Gastroesophageal sphincter (tissue), 4 donors: ENCODE data around the gene CDKAL1. TPM values are rescaled to one million over a fixed set of nuclear protein-coding genes. Genes with fewer than 3 reads are reported as not detected.
"Not testable (repeated sequence)": the region's sequence is repeated elsewhere in the genome, so short reads cannot be mapped to it uniquely, and the experiment has no call there.

Experiments
- ATAC-seq: fragments of 150-250 bp; one replicate; pipeline ENCODE4 v1.9.1; 2016; ENCODE audit warnings: mild to moderate bottlenecking, moderate library complexity
- H3K27ac ChIP-seq, 4 donors: fragments of 200-600 bp; sonication (generic) in 3 of 4; 1 replicate in 3 of 4; 2 replicates in 1 of 4; pipeline ENCODE4 v1.5.1; 2016 to 2019
- H3K27me3 ChIP-seq: fragments of 200-600 bp; sonication (generic); one replicate; pipeline ENCODE4 v1.5.1; 2019
- H3K36me3 ChIP-seq, 2 donors: fragments of 200-600 bp; sonication (generic); one replicate each; pipeline ENCODE4 v1.5.1; 2019; ENCODE audit warnings: control low read depth in 1 of 2
- H3K4me1 ChIP-seq, 3 donors: fragments of 200-600 bp; sonication (generic); 1 replicate in 2 of 3; 2 replicates in 1 of 3; pipeline ENCODE4 v1.5.1; 2016 to 2019; ENCODE audit warnings: control low read depth in 2 of 3
- H3K4me3 ChIP-seq, 2 donors: fragments of 200-600 bp; sonication (generic); one replicate each; pipeline ENCODE4 v1.5.1; 2019; ENCODE audit warnings: mild to moderate bottlenecking in 1 of 2, moderate library complexity in 1 of 2
- H3K9me3 ChIP-seq, 3 donors: fragments of 200-600 bp; sonication (generic); one replicate each; pipeline ENCODE4 v1.5.1; 2017 to 2019; ENCODE audit warnings: control low read depth in 2 of 3
- EP300 ChIP-seq: sonication (generic); formaldehyde crosslinking; IDR thresholded peaks from one replicate; pipeline ENCODE4 v1.6.1; 2017; ENCODE audit warnings: antibody characterized with exemption, mild to moderate bottlenecking
- POLR2A ChIP-seq, 2 donors: fragments of 450-650 bp; IDR thresholded peaks; one replicate each; pipeline ENCODE4 v1.6.1; 2017; ENCODE audit warnings: antibody characterized with exemption in 2 of 2, mild to moderate bottlenecking in 2 of 2, moderate library complexity in 1 of 2
- POLR2AphosphoS5 ChIP-seq: sonication (generic); formaldehyde crosslinking; IDR thresholded peaks from one replicate; pipeline ENCODE4 v1.6.1; 2017; ENCODE audit warnings: antibody characterized with exemption
- WGBS, 2 donors: methylation state at CpG; one replicate each; pipeline ENCODE4 v1.1.5; 2018; ENCODE audit warnings: low coverage in 1 of 2; 5-methylcytosine and 5-hydroxymethylcytosine counted together
- total RNA-seq, 4 donors: library from RNA; depleted of rRNA; stranded (reverse); fragments of >200 nt; gene quantifications; one replicate each; pipeline ENCODE4 v1.1.0, GENCODE V29; 2016
- TF ChIP-seq, protein P1 (sequence below), 4 experiments: fragments of 200-600 bp in 2 of 4; fragments of 450-650 bp in 2 of 4; sonication (generic) in 1 of 4; IDR thresholded peaks; one replicate each; pipeline ENCODE4 v1.5.1; 2017 to 2019; ENCODE audit warnings: antibody characterized with exemption in 4 of 4, mild to moderate bottlenecking in 2 of 4, moderate library complexity in 2 of 4

CDKAL1 gene
- total RNA-seq, 4 donors from 2014 or later: 10.9 to 17.9 (median 15.0) TPM

- no peak for ATAC-seq
- Histone ChIP-seq H3K36me3 (no peaks in the 10 kb centered on the region), H3K4me1 (no peaks in the 10 kb centered on the region), H3K9me3 (peaks cover 0 to 22% (median 0%) of the 10 kb centered on the region in 3 donors), H3K27ac (no peak overlapping the region), H3K27me3 (no peaks in the 10 kb centered on the region), H3K4me3 (no peak overlapping the region)
- TF ChIP-seq POLR2AphosphoS5: no peak
- no peak for TF ChIP-seq EP300
- TF ChIP-seq POLR2A (IDR thresholded peaks at IDR 0.05): no peak
- TF ChIP-seq, protein P1, sequence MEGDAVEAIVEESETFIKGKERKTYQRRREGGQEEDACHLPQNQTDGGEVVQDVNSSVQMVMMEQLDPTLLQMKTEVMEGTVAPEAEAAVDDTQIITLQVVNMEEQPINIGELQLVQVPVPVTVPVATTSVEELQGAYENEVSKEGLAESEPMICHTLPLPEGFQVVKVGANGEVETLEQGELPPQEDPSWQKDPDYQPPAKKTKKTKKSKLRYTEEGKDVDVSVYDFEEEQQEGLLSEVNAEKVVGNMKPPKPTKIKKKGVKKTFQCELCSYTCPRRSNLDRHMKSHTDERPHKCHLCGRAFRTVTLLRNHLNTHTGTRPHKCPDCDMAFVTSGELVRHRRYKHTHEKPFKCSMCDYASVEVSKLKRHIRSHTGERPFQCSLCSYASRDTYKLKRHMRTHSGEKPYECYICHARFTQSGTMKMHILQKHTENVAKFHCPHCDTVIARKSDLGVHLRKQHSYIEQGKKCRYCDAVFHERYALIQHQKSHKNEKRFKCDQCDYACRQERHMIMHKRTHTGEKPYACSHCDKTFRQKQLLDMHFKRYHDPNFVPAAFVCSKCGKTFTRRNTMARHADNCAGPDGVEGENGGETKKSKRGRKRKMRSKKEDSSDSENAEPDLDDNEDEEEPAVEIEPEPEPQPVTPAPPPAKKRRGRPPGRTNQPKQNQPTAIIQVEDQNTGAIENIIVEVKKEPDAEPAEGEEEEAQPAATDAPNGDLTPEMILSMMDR (IDR thresholded peaks at IDR 0.05): no peak
- 81 to 83% methylated on average over 3 of the region's 3 CpGs for WGBS, 2 donors
Measured at GRCh38 chr6:20916086-20916485, 381.8 kb downstream of the CDKAL1 start.

DNA sequence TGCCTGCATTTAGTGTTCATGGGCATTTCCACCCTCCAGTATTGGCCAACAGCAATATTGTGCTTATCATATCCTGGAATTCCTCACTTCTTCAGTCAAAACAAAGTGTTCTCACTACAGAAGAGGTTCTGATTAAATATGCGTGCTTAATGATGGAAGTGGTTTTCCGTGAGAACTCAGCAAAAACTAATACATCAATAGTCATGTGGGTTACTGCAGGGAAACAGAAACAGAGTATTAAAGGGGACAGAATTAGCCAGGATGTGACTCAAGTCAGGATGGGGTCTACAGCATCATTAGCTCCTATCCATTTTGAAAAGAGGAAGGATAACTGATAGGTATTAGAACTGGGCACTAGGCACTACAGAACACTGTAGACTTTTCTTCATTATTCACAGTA, 384.6 kb downstream of the CDKAL1 start:
- Histone ChIP-seq H3K4me3 (no peak overlapping the region), H3K36me3 (no peaks in the 10 kb centered on the region), H3K4me1 (peaks cover 0 to 3% (median 0%) of the 10 kb centered on the region in 3 donors), H3K9me3 (peaks cover 0 to 20% (median 0%) of the 10 kb centered on the region in 3 donors), H3K27ac (no peak overlapping the region), H3K27me3 (no peaks in the 10 kb centered on the region)
- TF ChIP-seq EP300: no peak
- TF ChIP-seq, protein P1 (IDR thresholded peaks at IDR 0.05): no peak
- no peak for TF ChIP-seq POLR2A (IDR thresholded peaks at IDR 0.05)
- no peak for TF ChIP-seq POLR2AphosphoS5
- ATAC-seq: no peak
- WGBS, 2 donors: 94 to 100% methylated on average over 1 to 2 of the region's 2 CpGs

DNA sequence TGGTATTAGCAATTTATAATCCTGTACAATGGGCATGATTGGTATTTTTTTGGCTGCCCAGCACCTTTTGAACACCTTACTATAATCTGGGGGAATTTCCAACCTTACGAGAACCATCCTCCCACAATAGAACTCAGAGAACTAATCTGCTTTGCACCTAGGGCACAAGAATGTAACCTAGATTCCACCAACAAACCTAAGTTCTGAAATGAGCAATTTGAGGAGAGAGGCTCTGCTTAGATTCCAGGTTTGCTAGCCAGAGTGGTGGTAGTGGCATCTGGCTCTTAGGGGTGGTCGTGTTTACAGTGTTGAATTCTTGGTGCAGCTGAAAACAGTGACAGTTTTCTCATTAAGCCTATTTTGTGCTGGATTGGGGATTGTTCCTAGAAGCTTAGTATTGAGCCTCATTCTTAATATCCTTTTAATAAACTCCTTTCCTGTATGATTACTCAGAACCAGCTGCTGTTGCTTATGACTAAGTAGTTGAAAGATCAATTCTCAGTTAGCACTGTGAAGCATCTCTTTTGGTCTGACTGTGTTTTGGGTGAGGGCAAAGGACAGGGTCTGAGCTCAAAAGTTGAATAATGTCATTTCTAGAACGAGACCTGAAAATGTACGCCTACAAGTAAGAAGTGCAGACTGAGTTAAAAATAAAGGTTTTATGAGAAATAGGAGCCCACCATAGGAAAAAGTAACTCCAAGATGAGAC, 385.6 kb downstream of the CDKAL1 start:
- peaks cover 0 to 11% (median 0%) of the 10 kb centered on the region in 3 donors for H3K9me3 ChIP-seq
- TF ChIP-seq POLR2A (IDR thresholded peaks at IDR 0.05) (no peak), POLR2AphosphoS5 (no peak), EP300 (no peak)
- TF ChIP-seq, protein P1 (IDR thresholded peaks at IDR 0.05): no peak
- H3K4me3 ChIP-seq: no peak overlapping the region
- ATAC-seq: no peak
- H3K36me3 ChIP-seq: no peaks in the 10 kb centered on the region
- WGBS, 2 donors: 85 to 89% methylated on average over 4 of the region's 4 CpGs
- peaks cover 0 to 3% (median 0%) of the 10 kb centered on the region in 3 donors for H3K4me1 ChIP-seq
- no peaks in the 10 kb centered on the region for H3K27me3 ChIP-seq
- no peak overlapping the region for H3K27ac ChIP-seq

GRCh38 chr6:20921578-20921977, 387.3 kb downstream of the CDKAL1 start:
- H3K27ac ChIP-seq: no peak overlapping the region
- H3K4me3 ChIP-seq: no peak overlapping the region
- no peaks in the 10 kb centered on the region for H3K36me3 ChIP-seq
- peaks cover 0 to 3% (median 0%) of the 10 kb centered on the region in 3 donors for H3K4me1 ChIP-seq
- no peaks in the 10 kb centered on the region for H3K27me3 ChIP-seq
- 50 to 54% methylated on average over 2 of the region's 2 CpGs for WGBS, 2 donors
- peak; percentile 53 for ATAC-seq
- no peaks in the 10 kb centered on the region for H3K9me3 ChIP-seq
- TF ChIP-seq EP300 (no peak), POLR2AphosphoS5 (no peak)
- TF ChIP-seq, protein P1 (IDR thresholded peaks at IDR 0.05): no peak

GRCh38 chr6:20922743-20923142, 388.5 kb downstream of the CDKAL1 start:
- H3K4me3 ChIP-seq: no peak overlapping the region
- H3K9me3 ChIP-seq: no peaks in the 10 kb centered on the region
- H3K27me3 ChIP-seq: no peaks in the 10 kb centered on the region
- TF ChIP-seq POLR2A (IDR thresholded peaks at IDR 0.05) (no peak), POLR2AphosphoS5 (no peak), EP300 (no peak)
- TF ChIP-seq, protein P1 (IDR thresholded peaks at IDR 0.05): no peak
- no peak for ATAC-seq
- no peaks in the 10 kb centered on the region for H3K36me3 ChIP-seq
- no peak overlapping the region for H3K27ac ChIP-seq
- peaks cover 0 to 3% (median 0%) of the 10 kb centered on the region in 3 donors for H3K4me1 ChIP-seq

DNA sequence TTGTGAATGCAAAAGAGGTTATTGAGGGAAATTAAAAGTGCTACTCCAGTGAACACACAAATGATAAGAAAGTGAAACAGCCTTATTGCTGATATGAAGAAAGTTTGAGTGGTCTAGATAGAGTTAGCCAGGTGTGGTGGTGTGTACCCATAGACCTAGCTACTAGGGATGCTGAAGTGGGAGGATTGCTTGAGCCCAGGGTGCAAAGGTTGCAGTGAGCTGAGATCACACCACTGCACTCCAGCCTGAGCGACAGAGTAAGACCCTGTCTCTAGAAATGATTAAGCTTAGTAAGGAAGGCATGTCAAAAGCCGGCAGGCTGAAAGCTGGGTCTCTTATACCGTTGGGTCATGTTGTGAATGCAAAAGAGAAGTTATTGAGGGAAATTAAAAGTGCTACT, 389.8 kb downstream of the CDKAL1 start:
- not testable (repeated sequence) for H3K9me3 ChIP-seq, ATAC-seq, H3K27me3 ChIP-seq, H3K36me3 ChIP-seq, H3K27ac ChIP-seq, H3K4me1 ChIP-seq, H3K4me3 ChIP-seq
- WGBS, 2 donors: 86 to 94% methylated on average over 3 of the region's 3 CpGs
